ENCODE results near the gene GIGYF2. TPM values are rescaled to one million over a fixed set of nuclear protein-coding genes. Genes with fewer than 3 reads are reported as not detected.
"Not testable (repeated sequence)": the region's sequence is repeated elsewhere in the genome, so short reads cannot be mapped to it uniquely, and the experiment has no call there.

Gene GIGYF2
- total and polyA plus RNA-seq, 5 experiments from 2014 or later, result 18.1 to 86.5 (median 31.1) TPM

GRCh38 chr2:232668805-232669444 lies 28.2 kb upstream of the GIGYF2 start:
- Mint-ChIP-seq H3K27ac (peak overlapping the region in 3 of 10 donors; percentile 18 to 52 (median 48)), H3K36me3 (no peaks in the 10 kb centered on the region), H3K9me3 (no peaks in the 10 kb centered on the region), H3K27me3 (peaks cover 1 to 9% (median 4%) of the 10 kb centered on the region in 5 donors), H3K4me1 (peaks cover 0 to 1% (median 0%) of the 10 kb centered on the region in 4 donors), H3K4me3 (no peak overlapping the region)
- DNase-seq (no peak), ATAC-seq (no peak)
- POLR2A ChIA-PET, result no interaction called here

- H3K36me3 Mint-ChIP-seq, result no peaks in the 10 kb centered on the region
- POLR2A ChIA-PET, result no interaction called here
- H3K27ac Mint-ChIP-seq, result no peak overlapping the region
- peaks cover 1 to 13% (median 9%) of the 10 kb centered on the region in 5 donors for H3K27me3 Mint-ChIP-seq
- no peak for ATAC-seq
- no peak for DNase-seq
- H3K4me3 Mint-ChIP-seq, result no peak overlapping the region
- H3K4me1 Mint-ChIP-seq, result peaks cover 0 to 3% (median under 1%) of the 10 kb centered on the region in 4 donors
- no peaks in the 10 kb centered on the region for H3K9me3 Mint-ChIP-seq
These were observed 24.5 kb upstream of the GIGYF2 start for GRCh38 chr2:232672588-232672987.

GRCh38 chr2:232674491-232674890 lies 22.6 kb upstream of the GIGYF2 start:
- Mint-ChIP-seq H3K4me3 (no peak overlapping the region), H3K27ac (no peak overlapping the region), H3K9me3 (no peaks in the 10 kb centered on the region), H3K4me1 (peaks cover 0 to 3% (median 0%) of the 10 kb centered on the region in 4 donors), H3K36me3 (no peaks in the 10 kb centered on the region), H3K27me3 (peaks cover 0 to 10% (median 4%) of the 10 kb centered on the region in 5 donors)
- no peak for ATAC-seq
- POLR2A ChIA-PET, result no interaction called here
- DNase-seq, result no peak

- Mint-ChIP-seq H3K27ac (peak overlapping the region in 1 of 10 donors; percentile 53), H3K36me3 (no peaks in the 10 kb centered on the region), H3K9me3 (no peaks in the 10 kb centered on the region), H3K27me3 (peaks cover 0 to 16% (median 4%) of the 10 kb centered on the region in 5 donors), H3K4me1 (peaks cover 0 to 3% (median 0%) of the 10 kb centered on the region in 4 donors), H3K4me3 (no peak overlapping the region)
- no peak for DNase-seq
- ATAC-seq, result no peak
- POLR2A ChIA-PET, result no interaction called here
These were observed 21.8 kb upstream of the GIGYF2 start for GRCh38 chr2:232675381-232675780.

GRCh38 chr2:232680006-232680405 lies 17.1 kb upstream of the GIGYF2 start:
- H3K27ac Mint-ChIP-seq, result no peak overlapping the region
- no peak overlapping the region for H3K4me3 Mint-ChIP-seq
- peaks cover 0 to 3% (median 0%) of the 10 kb centered on the region in 4 donors for H3K4me1 Mint-ChIP-seq
- DNase-seq (no peak), ATAC-seq (no peak)
- POLR2A ChIA-PET, result interaction anchor here (0.7 kb wide), 1 partner anchor 44 kb away, joined by 4 read pairs; no protein-coding TSS in a partner anchor
- peaks cover 6 to 27% (median 10%) of the 10 kb centered on the region in 5 donors for H3K27me3 Mint-ChIP-seq
- no peaks in the 10 kb centered on the region for H3K36me3 Mint-ChIP-seq
- no peaks in the 10 kb centered on the region for H3K9me3 Mint-ChIP-seq

GRCh38 chr2:232681527-232681926 lies 15.6 kb upstream of the GIGYF2 start:
- no peaks in the 10 kb centered on the region for H3K9me3 Mint-ChIP-seq
- H3K36me3 Mint-ChIP-seq, result no peaks in the 10 kb centered on the region
- peak overlapping the region in 1 of 10 donors; percentile 34 for H3K27ac Mint-ChIP-seq
- POLR2A ChIA-PET, result no interaction called here
- DNase-seq (no peak), ATAC-seq (no peak)
- H3K4me3 Mint-ChIP-seq, result no peak overlapping the region
- H3K4me1 Mint-ChIP-seq, result peaks cover 0 to 1% (median 0%) of the 10 kb centered on the region in 4 donors
- H3K27me3 Mint-ChIP-seq, result peaks cover 6 to 27% (median 9%) of the 10 kb centered on the region in 5 donors

GRCh38 chr2:232683368-232683767 lies 13.8 kb upstream of the GIGYF2 start:
- Mint-ChIP-seq H3K27ac (no peak overlapping the region), H3K4me3 (no peak overlapping the region), H3K4me1 (no peaks in the 10 kb centered on the region), H3K27me3 (peaks cover 6 to 27% (median 9%) of the 10 kb centered on the region in 5 donors), H3K9me3 (no peaks in the 10 kb centered on the region), H3K36me3 (no peaks in the 10 kb centered on the region)
- DNase-seq (no peak), ATAC-seq (no peak)
- POLR2A ChIA-PET, result interaction anchor here (0.6 kb wide), 1 partner anchor 120 kb away, joined by 5 read pairs; no protein-coding TSS in a partner anchor

GRCh38 chr2:232685391-232685790 lies 11.7 kb upstream of the GIGYF2 start:
- ATAC-seq, H3K36me3 Mint-ChIP-seq, H3K4me1 Mint-ChIP-seq, H3K4me3 Mint-ChIP-seq, POLR2A ChIA-PET, DNase-seq, H3K27ac Mint-ChIP-seq, H3K9me3 Mint-ChIP-seq: not testable (repeated sequence)
- H3K27me3 Mint-ChIP-seq, result peaks cover 4 to 14% (median 9%) of the 10 kb centered on the region in 5 donors

GRCh38 chr2:232687382-232688160 lies 9.6 kb upstream of the GIGYF2 start:
- peaks cover 0 to 7% (median 0%) of the 10 kb centered on the region in 9 donors for H3K9me3 Mint-ChIP-seq
- no peak overlapping the region for H3K27ac Mint-ChIP-seq
- H3K36me3 Mint-ChIP-seq, result no peaks in the 10 kb centered on the region
- no peak overlapping the region for H3K4me3 Mint-ChIP-seq
- ATAC-seq, result no peak
- POLR2A ChIA-PET, result interaction anchor here (0.7 to 0.9 kb wide), 2 partner anchors 9 to 10 kb away, joined by 3 to 4 read pairs; no protein-coding TSS in a partner anchor
- no peaks in the 10 kb centered on the region for H3K4me1 Mint-ChIP-seq
- no peak for DNase-seq
- peaks cover 0 to 1% (median 0%) of the 10 kb centered on the region in 5 donors for H3K27me3 Mint-ChIP-seq

- ATAC-seq (no peak), DNase-seq (no peak)
- no peak overlapping the region for H3K4me3 Mint-ChIP-seq
- no peak overlapping the region for H3K27ac Mint-ChIP-seq
- peaks cover 0 to 7% (median 0%) of the 10 kb centered on the region in 9 donors for H3K9me3 Mint-ChIP-seq
- no peaks in the 10 kb centered on the region for H3K4me1 Mint-ChIP-seq
- no peaks in the 10 kb centered on the region for H3K27me3 Mint-ChIP-seq
- no peaks in the 10 kb centered on the region for H3K36me3 Mint-ChIP-seq
- POLR2A ChIA-PET, result interaction anchor here (0.9 kb wide), 1 partner anchor 10 kb away, joined by 4 read pairs; no protein-coding TSS in a partner anchor
These were observed 8.9 kb upstream of the GIGYF2 start for GRCh38 chr2:232688201-232688600.

- Mint-ChIP-seq H3K27me3 (no peaks in the 10 kb centered on the region), H3K27ac (peak overlapping the region in 1 of 10 donors; percentile 20), H3K4me1 (no peaks in the 10 kb centered on the region), H3K4me3 (no peak overlapping the region), H3K9me3 (peaks cover 0 to 8% (median 1%) of the 10 kb centered on the region in 9 donors), H3K36me3 (no peaks in the 10 kb centered on the region)
- ATAC-seq (no peak), DNase-seq (no peak)
- POLR2A ChIA-PET, result no interaction called here
These were observed 7.8 kb upstream of the GIGYF2 start for GRCh38 chr2:232689152-232689910.

- H3K4me1 Mint-ChIP-seq, H3K4me3 Mint-ChIP-seq, POLR2A ChIA-PET, H3K27me3 Mint-ChIP-seq, ATAC-seq, DNase-seq, H3K27ac Mint-ChIP-seq, H3K36me3 Mint-ChIP-seq: not testable (repeated sequence)
- H3K9me3 Mint-ChIP-seq, result peaks cover 0 to 14% (median 6%) of the 10 kb centered on the region in 9 donors
These were observed 6.0 kb upstream of the GIGYF2 start for GRCh38 chr2:232691117-232691516.
